Measurements from ENCODE around the gene NEXN. TPM values are rescaled to one million over a fixed set of nuclear protein-coding genes. Genes with fewer than 3 reads are reported as not detected.
A peak's percentile ranks its signal among the peaks of the same experiment; 100 is the strongest.

NEXN gene
- total and polyA plus RNA-seq, 2 of the 13 experiments (the other 11 are each of a cell fraction or from before 2014, with no cell fraction given) = 0.07 to 0.97 TPM

GRCh38 chr1:77978969-77979876 is 90.8 kb downstream of the NEXN start, which contains the start of gene FUBP1 (continued):
- TF ChIP-seq GATAD2A (CRISPR knock-in tag; IDR thresholded peaks at IDR 0.05) (peak; percentile 11; the same call in 1 of the 2 replicates), ZNF318 (CRISPR knock-in tag; IDR thresholded peaks at IDR 0.05) (no peak), ELF4 (CRISPR knock-in tag; IDR thresholded peaks at IDR 0.05; ENCODE audit: borderline replicate concordance) (peak; percentile 91; the same call in 1 of the 2 replicates), ZNF501 (CRISPR knock-in tag; IDR thresholded peaks at IDR 0.05) (peak; percentile 74), NFATC3 (CRISPR knock-in tag; IDR thresholded peaks at IDR 0.05) (no peak), ZNF549 (CRISPR knock-in tag; IDR thresholded peaks at IDR 0.05) (no peak), ZNF292 (CRISPR knock-in tag; IDR thresholded peaks at IDR 0.05; ENCODE audit: borderline replicate concordance, low read depth) (no peak; the same call in 1 of the 2 replicates), FOSL1 (CRISPR knock-in tag; IDR thresholded peaks at IDR 0.05; ENCODE audit: borderline replicate concordance) (no peak), ZNF567 (CRISPR knock-in tag; IDR thresholded peaks at IDR 0.05; ENCODE audit: borderline replicate concordance) (no peak), ZNF770 (CRISPR knock-in tag; IDR thresholded peaks at IDR 0.05) (no peak; the same call in 1 of the 2 replicates), TFDP2 (CRISPR knock-in tag; IDR thresholded peaks at IDR 0.05) (peak; percentile 65), RNF219 (CRISPR knock-in tag; IDR thresholded peaks at IDR 0.05) (no peak), IRX3 (CRISPR knock-in tag; IDR thresholded peaks at IDR 0.05; ENCODE audit: borderline replicate concordance, low read depth) (no peak), JUND (CRISPR knock-in tag; IDR thresholded peaks at IDR 0.05) (no peak)

All from HepG2 (cell line).